Brain microvascular endothelial cell (primary cell): ENCODE measurements around the gene DNAL4.

Source experiments
- DNase-seq: peaks from one replicate; pipeline ENCODE4 v3.0.0-alpha.2; 2020
- H3K27ac ChIP-seq: fragments of 250-450 bp; sonication (Bioruptor Pico); 2 replicates; pipeline ENCODE4 v1.5.1; 2020; ENCODE audit warnings: mild to moderate bottlenecking, moderate library complexity
- H3K27me3 ChIP-seq: fragments of 250-450 bp; sonication (Bioruptor Pico); replicated peaks from 2 replicates; pipeline ENCODE4 v1.5.1; 2020; ENCODE audit warnings: mild to moderate bottlenecking
- H3K36me3 ChIP-seq: fragments of 250-450 bp; sonication (Bioruptor Pico); replicated peaks from 2 replicates; pipeline ENCODE4 v1.5.1; 2020; ENCODE audit warnings: mild to moderate bottlenecking
- H3K4me3 ChIP-seq: 2 replicates; pipeline ENCODE4 v1.5.1; 2011; ENCODE audit warnings: low read depth, mild to moderate bottlenecking, control low read depth, low read length, moderate library complexity
- in situ Hi-C: cut with HindIII; loops from 2 replicates; pipeline ENCODE4 v1.10.0; 2017; ENCODE audit warnings: low sequenced_read_pairs, low pct_ligation_motif_present
- TF ChIP-seq, protein P1 (sequence below): IDR thresholded peaks from 2 replicates; pipeline ENCODE4 v1.5.1; 2011; ENCODE audit warnings: low read depth, mild to moderate bottlenecking, moderate library complexity, low read length, control low read depth, inconsistent platforms; ENCODE audit errors: missing control alignments

Gene DNAL4

GRCh38 chr22:38751422-38752346, 42.3 kb downstream of the DNAL4 start:
- DNase-seq = no peak
- Histone ChIP-seq H3K27ac (no peak overlapping the region), H3K27me3 (no peaks in the 10 kb centered on the region), H3K36me3 (peaks cover 37% of the 10 kb centered on the region), H3K4me3 (no peak overlapping the region)
- in situ Hi-C loops = no loop called here
- TF ChIP-seq, protein P1, sequence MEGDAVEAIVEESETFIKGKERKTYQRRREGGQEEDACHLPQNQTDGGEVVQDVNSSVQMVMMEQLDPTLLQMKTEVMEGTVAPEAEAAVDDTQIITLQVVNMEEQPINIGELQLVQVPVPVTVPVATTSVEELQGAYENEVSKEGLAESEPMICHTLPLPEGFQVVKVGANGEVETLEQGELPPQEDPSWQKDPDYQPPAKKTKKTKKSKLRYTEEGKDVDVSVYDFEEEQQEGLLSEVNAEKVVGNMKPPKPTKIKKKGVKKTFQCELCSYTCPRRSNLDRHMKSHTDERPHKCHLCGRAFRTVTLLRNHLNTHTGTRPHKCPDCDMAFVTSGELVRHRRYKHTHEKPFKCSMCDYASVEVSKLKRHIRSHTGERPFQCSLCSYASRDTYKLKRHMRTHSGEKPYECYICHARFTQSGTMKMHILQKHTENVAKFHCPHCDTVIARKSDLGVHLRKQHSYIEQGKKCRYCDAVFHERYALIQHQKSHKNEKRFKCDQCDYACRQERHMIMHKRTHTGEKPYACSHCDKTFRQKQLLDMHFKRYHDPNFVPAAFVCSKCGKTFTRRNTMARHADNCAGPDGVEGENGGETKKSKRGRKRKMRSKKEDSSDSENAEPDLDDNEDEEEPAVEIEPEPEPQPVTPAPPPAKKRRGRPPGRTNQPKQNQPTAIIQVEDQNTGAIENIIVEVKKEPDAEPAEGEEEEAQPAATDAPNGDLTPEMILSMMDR = no peak

DNA sequence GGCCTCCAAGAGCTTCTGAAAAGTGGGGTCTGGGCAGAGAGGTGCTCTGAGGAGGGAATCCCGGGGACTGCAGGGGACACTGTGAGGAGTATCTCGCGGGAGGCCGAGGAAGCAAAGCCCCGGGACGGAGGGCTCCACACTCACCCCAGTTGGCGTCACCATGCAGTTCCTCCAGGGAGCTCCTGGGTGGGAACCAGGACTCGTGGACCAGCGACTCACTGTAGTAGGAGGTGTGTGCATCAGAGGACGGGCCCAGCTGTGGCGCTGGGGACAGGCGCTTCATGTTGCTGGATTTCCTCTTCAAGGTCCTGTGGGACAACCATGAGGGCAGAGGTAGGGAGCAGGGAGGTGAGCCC, 42.9 kb downstream of the DNAL4 start:
- Histone ChIP-seq H3K36me3 (peaks cover 37% of the 10 kb centered on the region), H3K27ac (no peak overlapping the region), H3K27me3 (no peaks in the 10 kb centered on the region), H3K4me3 (no peak overlapping the region)
- in situ Hi-C loops = no loop called here
- no peak for DNase-seq
- TF ChIP-seq, protein P1 = no peak

GRCh38 chr22:38750638-38751037, 43.3 kb downstream of the DNAL4 start:
- Histone ChIP-seq H3K27me3 (no peaks in the 10 kb centered on the region), H3K36me3 (peaks cover 37% of the 10 kb centered on the region), H3K27ac (no peak overlapping the region), H3K4me3 (no peak overlapping the region)
- TF ChIP-seq, protein P1 = no peak
- no peak for DNase-seq
- in situ Hi-C loops = no loop called here

GRCh38 chr22:38750104-38750503, 43.8 kb downstream of the DNAL4 start:
- TF ChIP-seq, protein P1 = no peak
- in situ Hi-C loops = no loop called here
- Histone ChIP-seq H3K36me3 (peaks cover 39% of the 10 kb centered on the region), H3K27ac (no peak overlapping the region), H3K4me3 (no peak overlapping the region), H3K27me3 (no peaks in the 10 kb centered on the region)
- no peak for DNase-seq

DNA sequence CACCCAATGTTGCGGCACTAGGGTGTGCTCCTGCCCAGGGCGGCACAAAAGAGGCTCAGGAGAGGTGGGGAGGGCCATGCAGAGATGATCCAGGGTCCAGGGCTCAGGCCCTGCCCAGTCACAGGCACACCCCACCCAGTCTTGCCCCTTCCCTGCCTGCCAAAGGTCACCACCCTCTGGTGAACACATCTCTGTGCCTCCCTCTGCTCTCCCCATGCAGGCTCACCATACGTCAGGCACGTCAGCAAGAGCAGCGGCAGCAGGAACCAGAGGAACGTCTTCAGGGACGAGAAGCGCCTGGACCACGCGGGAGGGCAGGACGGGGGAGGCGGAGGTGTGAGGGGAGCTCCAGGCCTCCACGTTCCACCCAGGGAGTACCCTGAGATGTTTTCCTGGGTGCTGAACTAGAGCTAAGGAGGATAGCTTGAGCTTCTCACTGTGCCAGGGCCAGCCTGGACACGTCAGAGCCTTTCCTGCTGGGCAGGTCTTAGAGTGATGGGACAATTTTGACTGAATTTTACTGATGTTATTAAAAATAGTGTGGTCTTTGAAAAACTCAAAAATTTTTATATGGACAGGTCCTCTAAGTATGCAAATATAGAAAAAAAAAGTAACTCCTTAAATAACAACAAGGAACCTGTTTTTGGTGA, 45.3 kb downstream of the DNAL4 start:
- Histone ChIP-seq H3K27ac (no peak overlapping the region), H3K27me3 (no peaks in the 10 kb centered on the region), H3K4me3 (no peak overlapping the region), H3K36me3 (peaks cover 45% of the 10 kb centered on the region)
- TF ChIP-seq, protein P1 = no peak
- in situ Hi-C loops = no loop called here
- no peak for DNase-seq
